ENCODE measurements around the gene MAPK4.
"Not testable (repeated sequence)": the region's sequence is repeated elsewhere in the genome, so short reads cannot be mapped to it uniquely, and the experiment has no call there.

The MAPK4 gene

DNA sequence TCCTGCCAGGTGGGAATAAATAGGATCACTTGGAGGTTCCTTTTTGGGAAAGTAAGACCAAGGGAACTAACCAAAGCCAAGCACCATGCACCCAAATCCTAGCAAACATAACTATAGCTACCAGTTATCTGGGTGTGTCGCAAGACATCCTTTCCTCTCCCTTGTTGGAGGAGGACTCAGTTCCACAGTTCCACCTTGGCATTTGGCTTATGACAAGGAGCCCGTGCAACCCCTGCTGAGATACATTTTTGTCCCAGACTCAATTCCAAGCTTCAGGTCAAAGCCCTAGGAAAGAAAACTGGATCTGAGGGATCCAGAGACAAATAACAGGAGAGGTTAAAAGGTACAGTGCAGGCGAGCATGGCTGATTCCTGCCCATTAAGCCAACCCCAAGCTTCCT is 219.1 kb downstream of the MAPK4 start:
- not testable (repeated sequence) for DNase-seq
